Measurements from ENCODE around the gene RRP12.

RRP12 gene

GRCh38 chr10:97312897-97313296 is 88.2 kb downstream of the RRP12 start:
- DNase-seq (ENCODE audit: low spot score) = no peak

DNA sequence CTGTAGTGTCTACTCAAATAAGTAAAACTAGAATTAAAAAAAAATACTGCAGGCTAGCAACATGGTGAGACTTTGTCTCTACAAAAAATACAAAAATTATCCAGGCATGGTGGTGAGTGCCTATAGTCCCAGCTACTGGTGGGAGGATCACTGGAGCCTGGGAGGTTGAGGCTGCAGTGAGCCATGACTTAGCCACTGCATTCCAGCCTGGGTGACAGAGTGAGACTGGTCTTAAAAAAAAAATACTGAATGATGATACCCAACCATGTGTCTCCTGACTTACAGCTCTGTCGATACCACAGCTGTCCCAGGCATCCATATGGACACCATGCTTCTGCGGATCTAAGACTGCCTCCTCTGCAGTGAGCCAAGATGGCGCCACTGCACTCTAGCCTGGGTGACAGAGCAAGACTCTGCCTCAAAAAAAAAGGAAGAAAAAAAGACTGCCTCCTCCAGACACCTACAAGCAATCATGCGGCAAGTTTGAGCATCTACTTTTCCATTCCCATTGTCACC is 90.0 kb downstream of the RRP12 start:
- no peak for DNase-seq (ENCODE audit: low spot score)

- no peak for DNase-seq (ENCODE audit: low spot score)
These were observed 93.0 kb downstream of the RRP12 start for GRCh38 chr10:97307866-97308780.

GRCh38 chr10:97307441-97307840 is 93.7 kb downstream of the RRP12 start:
- DNase-seq (ENCODE audit: low spot score) = no peak
